ENCODE results near the gene DOLK.

GRCh38 chr9:128992995-128993394 is 45.6 kb upstream of the DOLK start:
- TF ChIP-seq CTCF (IDR thresholded peaks at IDR 0.05; ENCODE audit: poor library complexity, severe bottlenecking) (no peak), MXI1 (conservative IDR thresholded peaks at IDR 0.05; ENCODE audit: poor library complexity, severe bottlenecking) (no peak), POLR2AphosphoS5 (IDR thresholded peaks at IDR 0.05) (no peak), REST (IDR thresholded peaks at IDR 0.05; ENCODE audit: borderline replicate concordance) (no peak), RAD21 (conservative IDR thresholded peaks at IDR 0.05) (no peak), EZH2 (IDR thresholded peaks at IDR 0.05; ENCODE audit: borderline replicate concordance, insufficient read depth, low read length, poor library complexity, severe bottlenecking) (no peak), EP300 (conservative IDR thresholded peaks at IDR 0.05; ENCODE audit: poor library complexity, severe bottlenecking) (no peak)
